Coronary artery (tissue), 2 donors: ENCODE measurements around the gene GNG8.

Experiments used
- DNase-seq: peaks from one replicate; pipeline ENCODE4 v3.0.0-alpha.2; 2017; ENCODE audit warnings: low spot score
- H3K27ac ChIP-seq, 2 donors: fragments of 200-600 bp; sonication (generic); one replicate each; pipeline ENCODE4 v1.5.1; 2016 to 2019
- H3K4me3 ChIP-seq: fragments of 200-600 bp; sonication (generic); 2 replicates; pipeline ENCODE4 v1.5.1; 2016; ENCODE audit warnings: mild to moderate bottlenecking, moderate library complexity
- CTCF ChIP-seq: fragments of 200-600 bp; sonication (generic); IDR thresholded peaks from one replicate; pipeline ENCODE4 v1.5.1; 2019; ENCODE audit warnings: antibody characterized with exemption

GNG8 gene

GRCh38 chr19:46602392-46603194 is 33.4 kb downstream of the GNG8 start:
- peak; percentile 79 for DNase-seq
- peak overlapping the region; percentile 98 to 99 for H3K27ac ChIP-seq
- TF ChIP-seq CTCF, result no peak
- H3K4me3 ChIP-seq, result peak overlapping the region; percentile 99

GRCh38 chr19:46601318-46602224 is 34.4 kb downstream of the GNG8 start, which contains the start of gene CALM3:
CALM3 (plus strand) TSS chr19:46601330; CDS start chr19:46601435, 105 bp downstream.
- Histone ChIP-seq H3K27ac (peak within 1 kb of the TSS; percentile 98 to 99), H3K4me3 (peak within 1 kb of the TSS; percentile 99)
- no peak for TF ChIP-seq CTCF
- DNase-seq, result peak; percentile 78

GRCh38 chr19:46600384-46601317 is 35.4 kb downstream of the GNG8 start:
- TF ChIP-seq CTCF, result no peak
- H3K4me3 ChIP-seq, result peak overlapping the region; percentile 99
- peak; percentile 97 for DNase-seq
- H3K27ac ChIP-seq, result peak overlapping the region; percentile 98 to 99

GRCh38 chr19:46599716-46600373 is 36.2 kb downstream of the GNG8 start:
- DNase-seq, result no peak
- H3K27ac ChIP-seq, result peak overlapping the region; percentile 98 to 99
- no peak for TF ChIP-seq CTCF
- H3K4me3 ChIP-seq, result peak overlapping the region; percentile 99

- no peak for DNase-seq
- Histone ChIP-seq H3K27ac (no peak overlapping the region), H3K4me3 (no peak overlapping the region)
- TF ChIP-seq CTCF, result no peak
Observed at GRCh38 chr19:46598372-46598917, 37.6 kb downstream of the GNG8 start.

GRCh38 chr19:46596008-46596407 is 40.0 kb downstream of the GNG8 start:
- Histone ChIP-seq H3K27ac (no peak overlapping the region), H3K4me3 (no peak overlapping the region)
- TF ChIP-seq CTCF, result no peak
- no peak for DNase-seq
